Measurements from ENCODE around the gene IFT88. TPM values are rescaled to one million over a fixed set of nuclear protein-coding genes. Genes with fewer than 3 reads are reported as not detected.

The IFT88 gene
- total RNA-seq, 1 experiment from 2014 or later = 5.2 TPM

GRCh38 chr13:20534038-20534608 is 32.8 kb upstream of the IFT88 start:
- Histone ChIP-seq H2AK5ac (ENCODE audit: insufficient read length, low read length) (no peak overlapping the region), H2BK5ac (ENCODE audit: insufficient read length, low read length) (no peak overlapping the region), H4K20me1 (ENCODE audit: control insufficient read depth, insufficient read depth, insufficient read length) (no peaks in the 10 kb centered on the region), H3K27ac (ENCODE audit: insufficient read length, low read depth, low read length) (no peak overlapping the region), H3K9me3 (ENCODE audit: control insufficient read depth, low read depth, low read length) (no peaks in the 10 kb centered on the region), H3K4me1 (ENCODE audit: insufficient read depth, low read length) (no peaks in the 10 kb centered on the region), H2BK120ac (ENCODE audit: low read depth, low read length, poor library complexity, severe bottlenecking) (no peak overlapping the region), H4K5ac (ENCODE audit: insufficient read length, low read depth, low read length) (no peak overlapping the region), H3K23me2 (ENCODE audit: insufficient read length, low read depth, low read length, poor library complexity, severe bottlenecking) (no peaks in the 10 kb centered on the region), H3K23ac (ENCODE audit: insufficient read length, low read depth, low read length) (no peak overlapping the region), H2BK12ac (ENCODE audit: insufficient read length, low read depth, low read length) (no peak overlapping the region), H3K9ac (ENCODE audit: extremely low read depth, insufficient read length, low read length) (no peak overlapping the region), H2AFZ (ENCODE audit: low read length) (no peak overlapping the region), H3K79me2 (ENCODE audit: insufficient read depth, low read length) (no peaks in the 10 kb centered on the region), H3K14ac (ENCODE audit: insufficient read depth, low read length) (no peak overlapping the region), H3T11ph (ENCODE audit: low read length) (no peak overlapping the region), H3K56ac (ENCODE audit: insufficient read length, low read depth, low read length) (no peak overlapping the region), H3K27me3 (ENCODE audit: insufficient read depth, low read length) (no peaks in the 10 kb centered on the region), H4K91ac (ENCODE audit: insufficient read length, low read depth, low read length) (no peak overlapping the region), H3K79me1 (ENCODE audit: insufficient read depth, low read depth, low read length, poor library complexity, severe bottlenecking) (no peaks in the 10 kb centered on the region), H3K4me2 (ENCODE audit: insufficient read depth, insufficient read length, low read length) (no peak overlapping the region), H2BK15ac (ENCODE audit: low read depth, low read length) (no peak overlapping the region), H3K4ac (ENCODE audit: low read depth, low read length) (no peak overlapping the region), H4K8ac (replicated peaks; ENCODE audit: insufficient read length, low read depth, low read length) (no peak overlapping the region), H2BK20ac (ENCODE audit: low read depth, low read length, poor library complexity, severe bottlenecking) (no peak overlapping the region), H3K18ac (ENCODE audit: insufficient read length, low read depth, low read length) (no peak overlapping the region)
- TF ChIP-seq CTCF (conservative IDR thresholded peaks at IDR 0.05) = no peak
- H3K9me3 Mint-ChIP-seq = peaks cover 46 to 54% of the 10 kb centered on the region in 2 experiments
- no peak overlapping the region for H3K27ac Mint-ChIP-seq
- no peak for DNase-seq
- H3K4me1 Mint-ChIP-seq = peaks cover 0 to 2% of the 10 kb centered on the region in 2 experiments; a peak in 1 of 4 replicates
- peaks cover 4 to 28% (median 6%) of the 10 kb centered on the region in 3 experiments; a peak in 4 of 7 replicates for H3K36me3 Mint-ChIP-seq (ENCODE audit: insufficient read depth in 1 of 3, low read depth in 3 of 3)
- no CpG with 5 or more reads among the region's 10 CpGs for WGBS (ENCODE audit: extremely low coverage, insufficient read length, low lambda C conversion rate)
- H3K27me3 Mint-ChIP-seq (ENCODE audit: low read depth) = peaks cover 74% of the 10 kb centered on the region
- H3K4me3 Mint-ChIP-seq = no peak overlapping the region

Measured in H9 (cell line).